Caco-2 (cell line): ENCODE measurements around the gene MGAT4A. TPM values are rescaled to one million over a fixed set of nuclear protein-coding genes. Genes with fewer than 3 reads are reported as not detected.
"Not testable (repeated sequence)": the region's sequence is repeated elsewhere in the genome, so short reads cannot be mapped to it uniquely, and the experiment has no call there.

Experiments used
- BruUV-seq: library from RNA; stranded (reverse); fragments of 400-500 nt; replicated peaks from 2 replicates; lab custom pipeline; 2021; lab: Mats Ljungman, UMichigan
- CTCF ChIA-PET: fragments of 300-600 bp; sonication (Branson Sonifier 250); formaldehyde crosslinking; loops from one replicate; lab custom pipeline; 2022; ENCODE audit warnings: antibody characterized with exemption; lab: Charles Lee
- POLR2A ChIA-PET: fragments of 300-600 bp; sonication (Branson Sonifier 250); formaldehyde crosslinking; loops from one replicate; lab custom pipeline; 2022; ENCODE audit warnings: antibody characterized with exemption; lab: Charles Lee
- DNase-seq, 2 experiments: peaks; one replicate each; pipeline versions ENCODE4 v3.0.0 to v3.0.0-alpha.2; 2020 to 2022
- H3K27me3 ChIP-seq: replicated peaks from 2 replicates; pipeline ENCODE4 v1.6.0; 2011; ENCODE audit warnings: low read length; ENCODE audit not compliant: control insufficient read depth, insufficient read depth
- H3K36me3 ChIP-seq: 2 replicates; pipeline ENCODE4 v1.5.1; 2011; ENCODE audit warnings: low read length; ENCODE audit not compliant: control insufficient read depth, insufficient read depth
- H3K4me1 ChIP-seq: fragments of 250-450 bp; sonication (Bioruptor Pico); 2 replicates; pipeline ENCODE4 v1.5.1; 2020; ENCODE audit warnings: mild to moderate bottlenecking
- H3K4me3 ChIP-seq: 2 replicates; pipeline ENCODE4 v1.5.1; 2011; ENCODE audit warnings: low read depth, mild to moderate bottlenecking, control low read depth, low read length
- H3K9me3 ChIP-seq: fragments of 250-450 bp; sonication (Bioruptor Pico); 2 replicates; pipeline ENCODE4 v1.5.1; 2020; ENCODE audit warnings: mild to moderate bottlenecking, moderate library complexity
- H3K27ac Mint-ChIP-seq: one replicate; pipeline ENCODE4 v1.8.0; 2022; ENCODE audit warnings: mixed read lengths; ENCODE audit not compliant: unreplicated experiment
- H3K27me3 Mint-ChIP-seq: one replicate; pipeline ENCODE4 v1.8.0; 2022; ENCODE audit warnings: mixed read lengths; ENCODE audit not compliant: insufficient read depth, unreplicated experiment
- H3K36me3 Mint-ChIP-seq: one replicate; pipeline ENCODE4 v1.8.0; 2022; ENCODE audit warnings: mild to moderate bottlenecking, mixed read lengths; ENCODE audit not compliant: insufficient read depth, unreplicated experiment
- H3K4me1 Mint-ChIP-seq: one replicate; pipeline ENCODE4 v1.8.0; 2022; ENCODE audit warnings: low read depth, mixed read lengths; ENCODE audit not compliant: unreplicated experiment
- H3K4me3 Mint-ChIP-seq: one replicate; pipeline ENCODE4 v1.8.0; 2022; ENCODE audit warnings: mild to moderate bottlenecking, moderate library complexity, mixed read lengths; ENCODE audit not compliant: unreplicated experiment
- H3K9me3 Mint-ChIP-seq: one replicate; pipeline ENCODE4 v1.8.0; 2022; ENCODE audit warnings: mixed read lengths; ENCODE audit not compliant: unreplicated experiment
- intact Hi-C: fragments of 100-400 bp; cut with micrococcal nuclease; formaldehyde crosslinking; loops from one replicate; pipeline ENCODE4 v1.10.0; 2022; ENCODE audit not compliant: unreplicated experiment
- total RNA-seq: library from RNA; stranded (reverse); gene quantifications from 2 replicates; pipeline ENCODE4 v1.2.3, GENCODE V29; 2022
- TF ChIP-seq, protein P1 (sequence below), 2 experiments: fragments of 200-600 bp in 1 of 2; IDR thresholded peaks; 1 replicate in 1 of 2; 2 replicates in 1 of 2; pipeline versions ENCODE4 v1.5.1 to v1.8.0; 2011 to 2022; ENCODE audit warnings: antibody characterized with exemption in 1 of 2, control low read depth in 1 of 2, inconsistent platforms in 1 of 2, low read depth in 1 of 2, low read length in 1 of 2, mild to moderate bottlenecking in 1 of 2, moderate library complexity in 1 of 2; ENCODE audit not compliant: insufficient read depth in 1 of 2, severe bottlenecking in 1 of 2, unreplicated experiment in 1 of 2

Gene MGAT4A
- total RNA-seq, 1 experiment from 2014 or later = 63.7 TPM

DNA sequence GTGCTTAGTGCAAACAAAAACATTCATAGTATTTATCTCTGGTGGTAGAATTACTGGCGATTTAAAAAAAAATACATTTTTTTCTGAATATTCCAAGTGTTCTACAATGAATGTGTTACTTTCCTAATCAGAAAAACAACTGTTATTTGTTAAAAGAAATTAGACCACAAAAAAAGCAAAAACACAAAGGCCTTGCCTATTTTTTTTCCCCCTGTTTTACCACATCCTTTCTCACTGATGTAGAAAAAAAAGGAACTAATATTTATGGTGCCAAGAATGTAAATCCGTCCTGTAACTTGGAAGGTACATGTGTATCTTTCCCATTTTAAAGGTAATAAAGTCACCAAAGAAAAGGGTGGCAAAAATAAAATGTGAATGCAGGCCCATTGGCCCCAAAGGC lies 28.4 kb upstream of the MGAT4A start:
- Histone ChIP-seq H3K4me1 (peaks cover 11% of the 10 kb centered on the region; the same call in 1 of the 2 replicates), H3K27me3 (no peaks in the 10 kb centered on the region), H3K4me3 (no peak overlapping the region), H3K9me3 (no peaks in the 10 kb centered on the region), H3K36me3 (no peaks in the 10 kb centered on the region)
- ChIA-PET POLR2A (no interaction called here), CTCF (no interaction called here)
- H3K9me3 Mint-ChIP-seq = no peaks in the 10 kb centered on the region
- H3K36me3 Mint-ChIP-seq = no peaks in the 10 kb centered on the region
- no peak overlapping the region for H3K27ac Mint-ChIP-seq
- peaks cover 13% of the 10 kb centered on the region for H3K4me1 Mint-ChIP-seq
- no peak overlapping the region for H3K4me3 Mint-ChIP-seq
- no TSS peak for BruUV-seq
- TF ChIP-seq, protein P1, sequence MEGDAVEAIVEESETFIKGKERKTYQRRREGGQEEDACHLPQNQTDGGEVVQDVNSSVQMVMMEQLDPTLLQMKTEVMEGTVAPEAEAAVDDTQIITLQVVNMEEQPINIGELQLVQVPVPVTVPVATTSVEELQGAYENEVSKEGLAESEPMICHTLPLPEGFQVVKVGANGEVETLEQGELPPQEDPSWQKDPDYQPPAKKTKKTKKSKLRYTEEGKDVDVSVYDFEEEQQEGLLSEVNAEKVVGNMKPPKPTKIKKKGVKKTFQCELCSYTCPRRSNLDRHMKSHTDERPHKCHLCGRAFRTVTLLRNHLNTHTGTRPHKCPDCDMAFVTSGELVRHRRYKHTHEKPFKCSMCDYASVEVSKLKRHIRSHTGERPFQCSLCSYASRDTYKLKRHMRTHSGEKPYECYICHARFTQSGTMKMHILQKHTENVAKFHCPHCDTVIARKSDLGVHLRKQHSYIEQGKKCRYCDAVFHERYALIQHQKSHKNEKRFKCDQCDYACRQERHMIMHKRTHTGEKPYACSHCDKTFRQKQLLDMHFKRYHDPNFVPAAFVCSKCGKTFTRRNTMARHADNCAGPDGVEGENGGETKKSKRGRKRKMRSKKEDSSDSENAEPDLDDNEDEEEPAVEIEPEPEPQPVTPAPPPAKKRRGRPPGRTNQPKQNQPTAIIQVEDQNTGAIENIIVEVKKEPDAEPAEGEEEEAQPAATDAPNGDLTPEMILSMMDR (IDR thresholded peaks at IDR 0.05; ENCODE audit: insufficient read depth in 1 of 2, low read depth in 1 of 2, low read length in 1 of 2, severe bottlenecking in 1 of 2, unreplicated experiment in 1 of 2) = no peak
- no peak for DNase-seq
- intact Hi-C loops = no loop called here
- H3K27me3 Mint-ChIP-seq = no peaks in the 10 kb centered on the region

DNA sequence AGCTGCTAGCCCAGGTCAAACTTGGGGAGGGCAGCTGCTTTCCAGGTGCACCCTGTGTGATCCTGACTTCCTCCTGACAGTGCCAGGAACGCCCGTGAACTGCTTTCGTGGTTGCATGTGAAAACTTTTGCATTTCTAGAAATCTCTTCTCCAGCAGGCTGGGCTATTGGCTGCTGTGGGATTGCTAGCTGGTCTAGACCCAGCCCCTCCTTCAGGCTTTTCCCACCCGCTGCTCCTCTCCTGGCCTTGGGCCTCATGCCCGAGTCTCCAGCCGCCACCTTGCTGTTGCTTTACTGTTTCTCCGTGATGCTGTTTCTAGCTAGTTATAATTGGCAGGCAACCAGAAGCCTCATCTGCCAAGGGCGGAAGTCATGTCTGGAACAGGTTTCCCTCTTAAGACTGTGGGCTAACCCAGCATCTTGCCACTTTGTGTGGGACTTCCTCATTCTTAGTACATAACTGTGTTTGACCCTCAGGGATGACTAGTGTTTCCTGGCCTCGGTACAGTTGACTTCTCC lies 27.0 kb upstream of the MGAT4A start:
- BruUV-seq = no TSS peak
- intact Hi-C loops = no loop called here
- ChIA-PET POLR2A (no interaction called here), CTCF (no interaction called here)
- Histone ChIP-seq H3K27me3 (no peaks in the 10 kb centered on the region), H3K4me3 (no peak overlapping the region), H3K36me3 (no peaks in the 10 kb centered on the region), H3K4me1 (peaks cover 9% of the 10 kb centered on the region; the same call in 1 of the 2 replicates), H3K9me3 (no peaks in the 10 kb centered on the region)
- Mint-ChIP-seq H3K4me1 (peaks cover 17% of the 10 kb centered on the region), H3K27me3 (no peaks in the 10 kb centered on the region), H3K9me3 (peaks cover 5% of the 10 kb centered on the region), H3K36me3 (no peaks in the 10 kb centered on the region), H3K4me3 (no peak overlapping the region), H3K27ac (no peak overlapping the region)
- TF ChIP-seq, protein P1 (IDR thresholded peaks at IDR 0.05; ENCODE audit: insufficient read depth in 1 of 2, low read depth in 1 of 2, low read length in 1 of 2, severe bottlenecking in 1 of 2, unreplicated experiment in 1 of 2) = no peak
- no peak for DNase-seq

DNA sequence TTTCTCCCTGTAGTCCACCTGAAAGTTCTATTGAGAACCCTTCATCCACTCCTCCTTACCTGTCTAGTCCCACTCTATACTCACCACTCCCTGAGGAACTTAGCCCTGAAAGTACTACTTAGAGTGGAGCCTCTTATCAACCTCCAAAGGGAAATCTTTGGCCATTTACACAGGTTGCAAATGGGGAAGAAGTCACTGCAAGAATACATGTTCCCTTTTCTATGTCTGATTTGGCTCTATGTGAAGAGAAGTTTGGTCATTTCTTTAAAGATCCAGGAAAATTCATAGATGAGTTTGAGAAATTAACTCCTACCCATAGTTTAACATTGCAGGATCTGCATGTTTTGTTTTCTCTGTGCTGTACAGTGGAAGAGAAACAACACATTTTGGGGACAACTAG lies 22.9 kb upstream of the MGAT4A start:
- H3K36me3 Mint-ChIP-seq = no peaks in the 10 kb centered on the region
- POLR2A ChIA-PET = no interaction called here

DNA sequence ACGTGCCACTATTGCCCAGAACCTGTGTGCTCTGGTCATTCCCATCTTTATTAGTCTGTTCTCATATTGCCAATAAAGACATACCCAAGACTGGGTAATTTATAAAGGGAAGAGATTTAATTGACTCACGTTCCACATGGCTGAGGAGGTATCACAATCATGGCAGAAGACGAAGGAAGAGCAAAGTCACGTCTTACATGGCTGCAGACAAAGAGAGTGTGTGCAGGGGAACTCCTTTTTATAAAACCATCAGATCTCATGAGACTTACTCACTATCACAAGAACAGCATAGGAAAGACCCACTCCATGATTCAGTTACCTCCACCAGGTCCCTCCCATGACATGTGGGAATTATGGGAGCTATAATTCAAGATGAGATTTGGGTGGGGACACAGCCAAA lies 21.8 kb upstream of the MGAT4A start:
- POLR2A ChIA-PET, H3K36me3 ChIP-seq, BruUV-seq, H3K36me3 Mint-ChIP-seq, intact Hi-C loops, H3K4me3 ChIP-seq, H3K9me3 ChIP-seq, H3K27ac Mint-ChIP-seq, DNase-seq, H3K4me3 Mint-ChIP-seq, CTCF ChIA-PET, H3K27me3 Mint-ChIP-seq, H3K27me3 ChIP-seq: not testable (repeated sequence)
- Mint-ChIP-seq H3K4me1 (peaks cover 19% of the 10 kb centered on the region), H3K9me3 (peaks cover 23% of the 10 kb centered on the region)
- peaks cover 18% of the 10 kb centered on the region for H3K4me1 ChIP-seq

More for the DNA sequence above, 22.9 kb upstream of the MGAT4A start:
- Mint-ChIP-seq H3K27me3 (no peaks in the 10 kb centered on the region), H3K27ac (no peak overlapping the region), H3K9me3 (peaks cover 23% of the 10 kb centered on the region), H3K4me1 (peaks cover 25% of the 10 kb centered on the region), H3K4me3 (no peak overlapping the region)
- no peak for DNase-seq
- no peak overlapping the region for H3K4me3 ChIP-seq
- no peaks in the 10 kb centered on the region for H3K9me3 ChIP-seq
- peaks cover 18% of the 10 kb centered on the region for H3K4me1 ChIP-seq
- TF ChIP-seq, protein P1 (IDR thresholded peaks at IDR 0.05; ENCODE audit: insufficient read depth in 1 of 2, low read depth in 1 of 2, low read length in 1 of 2, severe bottlenecking in 1 of 2, unreplicated experiment in 1 of 2) = no peak
- CTCF ChIA-PET = no interaction called here
- BruUV-seq = no TSS peak
- intact Hi-C loops = no loop called here
- no peaks in the 10 kb centered on the region for H3K36me3 ChIP-seq
- H3K27me3 ChIP-seq = no peaks in the 10 kb centered on the region
